CD14-positive monocyte (primary cell): Measurements from ENCODE around the gene MPRIP. TPM values are rescaled to one million over a fixed set of nuclear protein-coding genes. Genes with fewer than 3 reads are reported as not detected.

Source experiments
- DNase-seq, 3 donors: peaks; one replicate each; pipeline ENCODE4 v3.0.0-alpha.2; 2011 to 2022
- H2AFZ ChIP-seq: 2 replicates; pipeline ENCODE4 v1.6.0; 2012; ENCODE audit warnings: mild to moderate bottlenecking, low read depth, low read length, inconsistent platforms; ENCODE audit not compliant: insufficient read depth, poor library complexity, severe bottlenecking
- H3K27ac ChIP-seq, 2 donors: 1 replicate in 1 of 2; 2 replicates in 1 of 2; pipeline ENCODE4 v1.5.1; 2012 to 2013; ENCODE audit warnings: low read length in 2 of 2, control low read depth in 1 of 2, inconsistent platforms in 1 of 2, low read depth in 1 of 2, mild to moderate bottlenecking in 1 of 2
- H3K27me3 ChIP-seq, 2 donors: one replicate each; pipeline versions ENCODE4 v1.6.0 to v1.6.1; 2011 to 2013; ENCODE audit warnings: low read length in 2 of 2; ENCODE audit not compliant: control insufficient read depth in 2 of 2, insufficient read depth in 2 of 2
- H3K36me3 ChIP-seq, 2 donors: replicated peaks in 1 of 2; 1 replicate in 1 of 2; 2 replicates in 1 of 2; pipeline versions ENCODE4 v1.5.1 to v1.6.1; 2012 to 2013; ENCODE audit warnings: low read length in 2 of 2, control low read depth in 1 of 2, inconsistent platforms in 1 of 2, mild to moderate bottlenecking in 1 of 2; ENCODE audit not compliant: insufficient read depth in 2 of 2, control insufficient read depth in 1 of 2
- H3K4me1 ChIP-seq, 2 donors: 1 replicate in 1 of 2; 2 replicates in 1 of 2; pipeline versions ENCODE4 v1.5.1 to v1.6.1; 2012 to 2013; ENCODE audit warnings: low read length in 2 of 2, control low read depth in 1 of 2, inconsistent platforms in 1 of 2, mild to moderate bottlenecking in 1 of 2, moderate library complexity in 1 of 2; ENCODE audit not compliant: insufficient read depth in 2 of 2, control insufficient read depth in 1 of 2
- H3K4me2 ChIP-seq: replicated peaks from 2 replicates; pipeline ENCODE3; 2012; ENCODE audit warnings: low read length, moderate library complexity, mild to moderate bottlenecking; ENCODE audit not compliant: poor library complexity, severe bottlenecking; ENCODE audit errors: extremely low read depth
- H3K4me3 ChIP-seq, 3 experiments: fragments of 200-600 bp in 1 of 3; sonication (generic) in 1 of 3; replicated peaks in 1 of 3; 1 replicate in 2 of 3; 2 replicates in 1 of 3; pipeline ENCODE4 v1.5.1; 2011 to 2013; ENCODE audit warnings: low read length in 3 of 3, mild to moderate bottlenecking in 3 of 3, control low read depth in 2 of 3, low read depth in 2 of 3, inconsistent platforms in 1 of 3, moderate library complexity in 1 of 3
- H3K79me2 ChIP-seq: 2 replicates; pipeline ENCODE4 v1.6.0; 2012; ENCODE audit warnings: mild to moderate bottlenecking, control low read depth, inconsistent platforms, low read length, moderate library complexity; ENCODE audit not compliant: insufficient read depth
- H3K9ac ChIP-seq: 2 replicates; pipeline ENCODE4 v1.6.0; 2017; ENCODE audit warnings: low read length, mild to moderate bottlenecking; ENCODE audit not compliant: insufficient read depth, poor library complexity, severe bottlenecking
- H3K9me3 ChIP-seq, 2 donors: replicated peaks in 1 of 2; 1 replicate in 1 of 2; 2 replicates in 1 of 2; pipeline versions ENCODE4 v1.5.1 to v1.6.1; 2012 to 2013; ENCODE audit warnings: low read length in 2 of 2, control low read depth in 1 of 2; ENCODE audit not compliant: control insufficient read depth in 1 of 2, insufficient read depth in 1 of 2
- H4K20me1 ChIP-seq: 2 replicates; pipeline ENCODE4 v1.6.0; 2012; ENCODE audit warnings: mild to moderate bottlenecking, low read length, control low read depth, moderate library complexity; ENCODE audit not compliant: insufficient read depth
- H3K27ac Mint-ChIP-seq, 7 donors: one replicate each; pipeline ENCODE4 v1.8.0; 2020; ENCODE audit warnings: mild to moderate bottlenecking in 7 of 7, mixed read lengths in 7 of 7, moderate library complexity in 6 of 7, inconsistent platforms in 2 of 7
- H3K27me3 Mint-ChIP-seq, 3 donors: one replicate each; pipeline ENCODE4 v1.8.0; 2021 to 2022; ENCODE audit warnings: low read depth in 3 of 3, mild to moderate bottlenecking in 3 of 3, mixed read lengths in 3 of 3, moderate library complexity in 3 of 3, inconsistent platforms in 1 of 3
- H3K36me3 Mint-ChIP-seq, 2 donors: one replicate each; pipeline ENCODE4 v1.8.0; 2020; ENCODE audit warnings: mixed read lengths in 2 of 2, inconsistent platforms in 1 of 2, mild to moderate bottlenecking in 1 of 2
- H3K4me1 Mint-ChIP-seq: one replicate; pipeline ENCODE4 v1.8.0; 2020; ENCODE audit warnings: mild to moderate bottlenecking, mixed read lengths
- H3K4me3 Mint-ChIP-seq, 2 donors: one replicate each; pipeline ENCODE4 v1.8.0; 2020; ENCODE audit warnings: mild to moderate bottlenecking in 2 of 2, mixed read lengths in 2 of 2, moderate library complexity in 1 of 2
- H3K9me3 Mint-ChIP-seq, 7 donors: one replicate each; pipeline ENCODE4 v1.8.0; 2020 to 2022; ENCODE audit warnings: mixed read lengths in 7 of 7, mild to moderate bottlenecking in 6 of 7, moderate library complexity in 6 of 7, inconsistent platforms in 2 of 7
- CTCF ChIP-seq: fragments of 200-600 bp; IDR thresholded peaks from one replicate; pipeline ENCODE4 v1.8.0; 2022; ENCODE audit warnings: antibody characterized with exemption, mild to moderate bottlenecking
- WGBS: methylation state at CpG from one replicate; pipeline ENCODE4 v1.1.5; 2013; ENCODE audit warnings: missing lambda C conversion rate; ENCODE audit not compliant: insufficient coverage; 5-methylcytosine and 5-hydroxymethylcytosine counted together
- intact Hi-C, 2 donors: fragments of 100-400 bp; cut with micrococcal nuclease; formaldehyde crosslinking; loops; one replicate each; pipeline versions ENCODE4 v1.15.0 to v1.15.1; 2023
- polyA plus RNA-seq, 3 donors: library from polyadenylated mRNA; depleted of rRNA in 1 of 3; unstranded in 2 of 3; stranded (reverse) in 1 of 3; fragments of 300-500 nt in 2 of 3; fragments of >200 nt in 1 of 3; fragmentation: Illumina TruSeq in 2 of 3; gene quantifications; 1 replicate in 2 of 3; 2 replicates in 1 of 3; pipeline ENCODE4 v1.2.3, GENCODE V29; 2012 to 2021

The MPRIP gene
- polyA plus RNA-seq, 3 donors, result 2.0 to 48.7 (median 2.5) TPM

GRCh38 chr17:17111401-17112393, 69.4 kb downstream of the MPRIP start:
- Histone ChIP-seq H3K4me1 (peaks cover 10 to 12% of the 10 kb centered on the region in 2 donors), H3K9ac (no peak overlapping the region), H3K27ac (no peak overlapping the region), H3K9me3 (no peaks in the 10 kb centered on the region), H3K27me3 (no peaks in the 10 kb centered on the region), H2AFZ (no peak overlapping the region), H3K79me2 (peaks cover 14% of the 10 kb centered on the region), H3K4me2 (no peak overlapping the region), H4K20me1 (peaks cover 77% of the 10 kb centered on the region), H3K36me3 (peaks cover 0 to under 1% of the 10 kb centered on the region in 2 donors), H3K4me3 (no peak overlapping the region)
- Mint-ChIP-seq H3K27me3 (peaks cover 0 to 8% (median 0%) of the 10 kb centered on the region in 3 donors), H3K4me3 (no peak overlapping the region), H3K9me3 (no peaks in the 10 kb centered on the region), H3K36me3 (peaks cover 7 to 8% of the 10 kb centered on the region in 2 donors), H3K27ac (peak overlapping the region in 4 of 7 donors; percentile 1 to 84 (median 44)), H3K4me1 (peaks cover 21% of the 10 kb centered on the region)
- DNase-seq, result no peak
- no peak for TF ChIP-seq CTCF
- 98% methylated on average over 20 of the region's 26 CpGs for WGBS
- intact Hi-C loops, result no loop called here

- H2AFZ ChIP-seq, result no peak overlapping the region
- DNase-seq, result no peak
- H3K9ac ChIP-seq, result no peak overlapping the region
- 100% methylated on average over 9 of the region's 11 CpGs for WGBS
- H3K27me3 ChIP-seq, result no peaks in the 10 kb centered on the region
- no peaks in the 10 kb centered on the region for H3K36me3 ChIP-seq
- H3K9me3 ChIP-seq, result no peaks in the 10 kb centered on the region
- no peak for TF ChIP-seq CTCF
- no peak overlapping the region for H3K27ac Mint-ChIP-seq
- no peaks in the 10 kb centered on the region for H3K9me3 Mint-ChIP-seq
- H3K4me2 ChIP-seq, result no peak overlapping the region
- no peak overlapping the region for H3K4me3 ChIP-seq
- peaks cover 26% of the 10 kb centered on the region for H3K4me1 Mint-ChIP-seq
- H3K79me2 ChIP-seq, result peaks cover 16% of the 10 kb centered on the region
- no peak overlapping the region for H3K4me3 Mint-ChIP-seq
- H3K27me3 Mint-ChIP-seq, result peaks cover 0 to 8% (median 0%) of the 10 kb centered on the region in 3 donors
- peaks cover 4 to 5% of the 10 kb centered on the region in 2 donors for H3K36me3 Mint-ChIP-seq
- H3K4me1 ChIP-seq, result peaks cover 10 to 12% of the 10 kb centered on the region in 2 donors
- H4K20me1 ChIP-seq, result peaks cover 76% of the 10 kb centered on the region
- intact Hi-C loops, result no loop called here
- no peak overlapping the region for H3K27ac ChIP-seq
Observed at GRCh38 chr17:17112628-17113200, 70.5 kb downstream of the MPRIP start.
